Activated T-cell treated with anti-CD3 and anti-CD28 coated beads for 48 hours (primary cell): ENCODE results near the gene OSTC.
"Not testable (repeated sequence)": the region's sequence is repeated elsewhere in the genome, so short reads cannot be mapped to it uniquely, and the experiment has no call there.

Experiments used
- DNase-seq: peaks from one replicate; pipeline ENCODE4 v3.0.0-alpha.2; 2020; ENCODE audit warnings: low read depth

OSTC gene

GRCh38 chr4:108646706-108647105 lies 3.7 kb upstream of the OSTC start:
- no peak for DNase-seq

GRCh38 chr4:108649863-108650211 lies 562 bp upstream of the OSTC start:
- no peak for DNase-seq

GRCh38 chr4:108651014-108651791 lies 804 bp downstream of the OSTC start:
- DNase-seq, result no peak

GRCh38 chr4:108662629-108663028 lies 12.2 kb downstream of the OSTC start:
- no peak for DNase-seq

- DNase-seq, result no peak
Measured at GRCh38 chr4:108674356-108674977, 24.1 kb downstream of the OSTC start.

- no peak for DNase-seq
Measured at GRCh38 chr4:108681321-108681809, 31.0 kb downstream of the OSTC start.

- DNase-seq, result no peak
Measured at GRCh38 chr4:108683479-108683878, 33.1 kb downstream of the OSTC start.

- DNase-seq, result no peak
Measured at GRCh38 chr4:108685036-108685686, 34.8 kb downstream of the OSTC start.

- DNase-seq, result no peak
Measured at GRCh38 chr4:108690738-108691137, 40.3 kb downstream of the OSTC start.

GRCh38 chr4:108693211-108693610 lies 42.8 kb downstream of the OSTC start:
- no peak for DNase-seq

- no peak for DNase-seq
Measured at GRCh38 chr4:108693819-108694218, 43.4 kb downstream of the OSTC start.

- DNase-seq, result no peak
Measured at GRCh38 chr4:108694423-108694822, 44.0 kb downstream of the OSTC start.

GRCh38 chr4:108695062-108695461 lies 44.7 kb downstream of the OSTC start:
- DNase-seq, result no peak

GRCh38 chr4:108696160-108696559 lies 45.8 kb downstream of the OSTC start:
- no peak for DNase-seq

GRCh38 chr4:108700081-108700757 lies 49.8 kb downstream of the OSTC start:
- no peak for DNase-seq

GRCh38 chr4:108702960-108703359 lies 52.6 kb downstream of the OSTC start:
- DNase-seq, result no peak

GRCh38 chr4:108703370-108703769 lies 53.0 kb downstream of the OSTC start:
- no peak for DNase-seq

- no peak for DNase-seq
Measured at GRCh38 chr4:108703966-108704365, 53.6 kb downstream of the OSTC start.

- DNase-seq, result no peak
Measured at GRCh38 chr4:108706289-108706688, 55.9 kb downstream of the OSTC start.

GRCh38 chr4:108709234-108709633 lies 58.8 kb downstream of the OSTC start:
- no peak for DNase-seq

- DNase-seq, result no peak
Measured at GRCh38 chr4:108709722-108710121, 59.3 kb downstream of the OSTC start.

- DNase-seq, result not testable (repeated sequence)
Measured at GRCh38 chr4:108710578-108710977, 60.2 kb downstream of the OSTC start.

GRCh38 chr4:108714880-108715279 lies 64.5 kb downstream of the OSTC start:
- DNase-seq, result no peak
